Esophagus (tissue), 2 donors: ENCODE measurements around the gene SAMD5. TPM values are rescaled to one million over a fixed set of nuclear protein-coding genes. Genes with fewer than 3 reads are reported as not detected.

Experiments used
- H3K27ac ChIP-seq, 2 donors: one replicate each; pipeline ENCODE4 v1.5.1; 2013; ENCODE audit warnings: low read depth in 2 of 2, mild to moderate bottlenecking in 2 of 2, inconsistent platforms in 1 of 2, low read length in 1 of 2, moderate library complexity in 1 of 2
- H3K27me3 ChIP-seq, 2 donors: one replicate each; pipeline ENCODE4 v1.6.1; 2013; ENCODE audit warnings: low read length in 2 of 2, control low read depth in 1 of 2, mild to moderate bottlenecking in 1 of 2; ENCODE audit not compliant: insufficient read depth in 2 of 2, control insufficient read depth in 1 of 2
- H3K36me3 ChIP-seq, 2 donors: one replicate each; pipeline ENCODE4 v1.6.1; 2013; ENCODE audit warnings: low read length in 1 of 2; ENCODE audit not compliant: control insufficient read depth in 2 of 2, insufficient read depth in 2 of 2
- H3K4me1 ChIP-seq, 2 donors: one replicate each; pipeline ENCODE4 v1.6.1; 2013; ENCODE audit warnings: low read length in 1 of 2; ENCODE audit not compliant: control insufficient read depth in 2 of 2, insufficient read depth in 2 of 2
- H3K4me3 ChIP-seq, 2 donors: one replicate each; pipeline ENCODE4 v1.5.1; 2013; ENCODE audit warnings: low read length in 2 of 2, mild to moderate bottlenecking in 2 of 2, low read depth in 1 of 2, moderate library complexity in 1 of 2
- H3K9me3 ChIP-seq, 2 donors: one replicate each; pipeline ENCODE4 v1.6.1; 2013; ENCODE audit warnings: mild to moderate bottlenecking in 2 of 2, low read depth in 1 of 2, low read length in 1 of 2, moderate library complexity in 1 of 2; ENCODE audit not compliant: control insufficient read depth in 2 of 2, insufficient read depth in 1 of 2
- WGBS, 2 donors: extraction: QIAGEN DNeasy Blood & Tissue Kit; methylation state at CpG; one replicate each; pipeline ENCODE4 v1.1.7; 2013; 5-methylcytosine and 5-hydroxymethylcytosine counted together
- polyA plus RNA-seq, 2 donors: library from polyadenylated mRNA; stranded (reverse); fragments of 200-250 nt; gene quantifications; one replicate each; pipeline ENCODE4 v1.2.3, GENCODE V29; 2013
- donor health status: healthy with polysubstance abuse.
- donor health status: Bipolar disorder and iron deficiency.

Gene SAMD5
- polyA plus RNA-seq, 2 donors, result 7.2 to 7.4 TPM

GRCh38 chr6:147544420-147544819, 35.9 kb downstream of the SAMD5 start:
- 85 to 89% methylated on average over 2 of the region's 2 CpGs for WGBS, 2 donors
- Histone ChIP-seq H3K4me3 (no peak overlapping the region), H3K4me1 (peaks cover 0 to 3% of the 10 kb centered on the region in 2 donors), H3K27ac (no peak overlapping the region), H3K36me3 (no peaks in the 10 kb centered on the region), H3K9me3 (peaks cover 3% of the 10 kb centered on the region in 2 donors), H3K27me3 (no peaks in the 10 kb centered on the region)

GRCh38 chr6:147546501-147547368, 38.2 kb downstream of the SAMD5 start:
- peak overlapping the region in 1 of 2 donors; percentile 30 for H3K27ac ChIP-seq
- WGBS, 2 donors, result 83% methylated on average over 5 to 6 of the region's 6 CpGs

GRCh38 chr6:147547369-147547902, 38.9 kb downstream of the SAMD5 start:
- WGBS, 2 donors, result 62 to 66% methylated on average over 10 of the region's 10 CpGs
- peaks cover 2 to 3% of the 10 kb centered on the region in 2 donors for H3K4me1 ChIP-seq
- H3K27ac ChIP-seq, result peak overlapping the region in 1 of 2 donors; percentile 30
- no peaks in the 10 kb centered on the region for H3K27me3 ChIP-seq
- H3K9me3 ChIP-seq, result no peaks in the 10 kb centered on the region
- no peak overlapping the region for H3K4me3 ChIP-seq
- no peaks in the 10 kb centered on the region for H3K36me3 ChIP-seq

More at GRCh38 chr6:147546501-147547368, 38.2 kb downstream of the SAMD5 start:
- peaks cover 2 to 3% of the 10 kb centered on the region in 2 donors for H3K9me3 ChIP-seq
- no peaks in the 10 kb centered on the region for H3K36me3 ChIP-seq
- H3K4me3 ChIP-seq, result no peak overlapping the region
- H3K4me1 ChIP-seq, result peaks cover 2 to 3% of the 10 kb centered on the region in 2 donors
- no peaks in the 10 kb centered on the region for H3K27me3 ChIP-seq

- Histone ChIP-seq H3K9me3 (no peaks in the 10 kb centered on the region), H3K4me1 (peaks cover 2 to 3% of the 10 kb centered on the region in 2 donors), H3K27ac (peak overlapping the region; percentile 39 to 72), H3K4me3 (no peak overlapping the region), H3K36me3 (no peaks in the 10 kb centered on the region), H3K27me3 (no peaks in the 10 kb centered on the region)
- WGBS, 2 donors, result 63 to 82% methylated on average over 3 of the region's 3 CpGs
Measured at GRCh38 chr6:147548921-147549475, 40.5 kb downstream of the SAMD5 start.

- no peaks in the 10 kb centered on the region for H3K36me3 ChIP-seq
- peaks cover 0 to 2% of the 10 kb centered on the region in 2 donors for H3K9me3 ChIP-seq
- peak overlapping the region; percentile 39 to 57 for H3K27ac ChIP-seq
- WGBS, 2 donors, result 76 to 83% methylated on average over 4 of the region's 4 CpGs
- H3K4me3 ChIP-seq, result no peak overlapping the region
- H3K27me3 ChIP-seq, result no peaks in the 10 kb centered on the region
- peaks cover 2 to 3% of the 10 kb centered on the region in 2 donors for H3K4me1 ChIP-seq
Measured at GRCh38 chr6:147549531-147549930, 41.0 kb downstream of the SAMD5 start.

GRCh38 chr6:147551976-147552375, 43.5 kb downstream of the SAMD5 start:
- H3K4me1 ChIP-seq, result peaks cover 2 to 3% of the 10 kb centered on the region in 2 donors
- peaks cover 0 to 2% of the 10 kb centered on the region in 2 donors for H3K9me3 ChIP-seq
- no peaks in the 10 kb centered on the region for H3K36me3 ChIP-seq
- 81 to 86% methylated on average over 1 of the region's 1 CpG for WGBS, 2 donors
- no peaks in the 10 kb centered on the region for H3K27me3 ChIP-seq
- no peak overlapping the region for H3K4me3 ChIP-seq
- no peak overlapping the region for H3K27ac ChIP-seq

GRCh38 chr6:147553099-147553498, 44.6 kb downstream of the SAMD5 start:
- H3K4me1 ChIP-seq, result peaks cover 0 to 2% of the 10 kb centered on the region in 2 donors
- no peak overlapping the region for H3K4me3 ChIP-seq
- H3K36me3 ChIP-seq, result no peaks in the 10 kb centered on the region
- peaks cover 0 to 2% of the 10 kb centered on the region in 2 donors for H3K9me3 ChIP-seq
- H3K27me3 ChIP-seq, result no peaks in the 10 kb centered on the region
- H3K27ac ChIP-seq, result no peak overlapping the region
- WGBS, 2 donors, result 94 to 98% methylated on average over 1 of the region's 1 CpG

GRCh38 chr6:147554281-147554680, 45.8 kb downstream of the SAMD5 start:
- Histone ChIP-seq H3K9me3 (peaks cover 0 to 2% of the 10 kb centered on the region in 2 donors), H3K4me1 (peaks cover 0 to 2% of the 10 kb centered on the region in 2 donors), H3K36me3 (no peaks in the 10 kb centered on the region), H3K27me3 (no peaks in the 10 kb centered on the region), H3K4me3 (no peak overlapping the region), H3K27ac (no peak overlapping the region)
- 93 to 95% methylated on average over 4 of the region's 4 CpGs for WGBS, 2 donors

GRCh38 chr6:147559006-147559405, 50.5 kb downstream of the SAMD5 start:
- H3K4me3 ChIP-seq, result no peak overlapping the region
- peaks cover 0 to 2% of the 10 kb centered on the region in 2 donors for H3K9me3 ChIP-seq
- no peaks in the 10 kb centered on the region for H3K27me3 ChIP-seq
- WGBS, 2 donors, result 63 to 85% methylated on average over 7 of the region's 7 CpGs
- H3K4me1 ChIP-seq, result no peaks in the 10 kb centered on the region
- no peaks in the 10 kb centered on the region for H3K36me3 ChIP-seq
- no peak overlapping the region for H3K27ac ChIP-seq
